22Rv1 (cell line): ENCODE results near the gene C5AR2.
"Not testable (repeated sequence)": the region's sequence is repeated elsewhere in the genome, so short reads cannot be mapped to it uniquely, and the experiment has no call there.

Experiments used
- ZFX ChIP-seq: fragments of 450-650 bp; IDR thresholded peaks from 2 replicates; pipeline ENCODE4 v1.6.1; 2017; ENCODE audit warnings: antibody characterized with exemption, borderline replicate concordance
- TF ChIP-seq, protein P1 (sequence below): fragments of 450-650 bp; IDR thresholded peaks from 2 replicates; pipeline ENCODE4 v1.5.1; 2017; ENCODE audit warnings: mild to moderate bottlenecking

DNA sequence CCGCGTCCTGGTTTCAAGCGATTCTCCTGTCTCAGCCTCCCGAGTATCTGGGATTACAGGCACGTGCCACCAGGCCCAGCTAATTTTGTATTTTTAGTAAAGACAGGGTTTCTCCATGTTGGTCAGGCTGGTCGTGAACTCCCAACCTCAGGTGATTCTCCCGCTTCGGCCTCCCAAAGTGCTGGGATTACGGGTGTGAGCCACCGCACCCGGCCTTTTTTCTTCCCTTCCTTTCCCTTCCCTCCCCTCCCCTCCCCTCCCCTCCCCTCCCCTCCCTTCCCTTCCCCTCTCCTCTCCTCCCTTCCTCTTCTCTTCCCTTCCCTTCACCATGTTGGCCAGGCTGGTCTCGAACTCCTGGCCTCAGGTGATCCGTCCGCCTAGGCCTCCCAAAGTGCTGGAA is 31.1 kb upstream of the C5AR2 start:
- TF ChIP-seq, protein P1, sequence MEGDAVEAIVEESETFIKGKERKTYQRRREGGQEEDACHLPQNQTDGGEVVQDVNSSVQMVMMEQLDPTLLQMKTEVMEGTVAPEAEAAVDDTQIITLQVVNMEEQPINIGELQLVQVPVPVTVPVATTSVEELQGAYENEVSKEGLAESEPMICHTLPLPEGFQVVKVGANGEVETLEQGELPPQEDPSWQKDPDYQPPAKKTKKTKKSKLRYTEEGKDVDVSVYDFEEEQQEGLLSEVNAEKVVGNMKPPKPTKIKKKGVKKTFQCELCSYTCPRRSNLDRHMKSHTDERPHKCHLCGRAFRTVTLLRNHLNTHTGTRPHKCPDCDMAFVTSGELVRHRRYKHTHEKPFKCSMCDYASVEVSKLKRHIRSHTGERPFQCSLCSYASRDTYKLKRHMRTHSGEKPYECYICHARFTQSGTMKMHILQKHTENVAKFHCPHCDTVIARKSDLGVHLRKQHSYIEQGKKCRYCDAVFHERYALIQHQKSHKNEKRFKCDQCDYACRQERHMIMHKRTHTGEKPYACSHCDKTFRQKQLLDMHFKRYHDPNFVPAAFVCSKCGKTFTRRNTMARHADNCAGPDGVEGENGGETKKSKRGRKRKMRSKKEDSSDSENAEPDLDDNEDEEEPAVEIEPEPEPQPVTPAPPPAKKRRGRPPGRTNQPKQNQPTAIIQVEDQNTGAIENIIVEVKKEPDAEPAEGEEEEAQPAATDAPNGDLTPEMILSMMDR, result not testable (repeated sequence)
- TF ChIP-seq ZFX, result not testable (repeated sequence)
